HG03432 (cell line): Measurements from ENCODE around the gene UBA6.
"Not testable (repeated sequence)": the region's sequence is repeated elsewhere in the genome, so short reads cannot be mapped to it uniquely, and the experiment has no call there.

Experiments used
- ATAC-seq: cut with Tn5 transposase; IDR thresholded peaks from one replicate; pipeline ENCODE4 v1.9.1; 2021; ENCODE audit warnings: mild to moderate bottlenecking, moderate library complexity; ENCODE audit not compliant: unreplicated experiment

UBA6 gene

GRCh38 chr4:67674098-67674497 is 26.9 kb downstream of the UBA6 start:
- no peak for ATAC-seq

GRCh38 chr4:67668315-67668714 is 32.6 kb downstream of the UBA6 start:
- ATAC-seq: no peak

- no peak for ATAC-seq
These were observed 40.5 kb downstream of the UBA6 start for GRCh38 chr4:67660418-67660817.

- ATAC-seq: no peak
These were observed 41.9 kb downstream of the UBA6 start for GRCh38 chr4:67659065-67659464.

- no peak for ATAC-seq
These were observed 42.7 kb downstream of the UBA6 start for GRCh38 chr4:67658302-67658701.

GRCh38 chr4:67651536-67651935 is 49.4 kb downstream of the UBA6 start:
- ATAC-seq: no peak

GRCh38 chr4:67638136-67638535 is 62.8 kb downstream of the UBA6 start:
- no peak for ATAC-seq

GRCh38 chr4:67636978-67637377 is 64.0 kb downstream of the UBA6 start:
- not testable (repeated sequence) for ATAC-seq

- ATAC-seq: no peak
These were observed 65.6 kb downstream of the UBA6 start for GRCh38 chr4:67635331-67635730.

GRCh38 chr4:67634741-67635140 is 66.2 kb downstream of the UBA6 start:
- no peak for ATAC-seq

- no peak for ATAC-seq
These were observed 68.5 kb downstream of the UBA6 start for GRCh38 chr4:67632492-67632891.

- no peak for ATAC-seq
These were observed 76.0 kb downstream of the UBA6 start for GRCh38 chr4:67624939-67625338.

GRCh38 chr4:67616478-67616877 is 84.5 kb downstream of the UBA6 start:
- no peak for ATAC-seq

- ATAC-seq: no peak
These were observed 85.8 kb downstream of the UBA6 start for GRCh38 chr4:67615119-67615518.

- ATAC-seq: no peak
These were observed 86.8 kb downstream of the UBA6 start for GRCh38 chr4:67614186-67614585.

GRCh38 chr4:67608027-67608426 is 92.9 kb downstream of the UBA6 start:
- no peak for ATAC-seq

GRCh38 chr4:67604749-67605148 is 96.2 kb downstream of the UBA6 start:
- no peak for ATAC-seq

GRCh38 chr4:67604029-67604381 is 97.0 kb downstream of the UBA6 start:
- no peak for ATAC-seq

- ATAC-seq: no peak
These were observed 97.5 kb downstream of the UBA6 start for GRCh38 chr4:67603310-67604028.

GRCh38 chr4:67593741-67594175 is 107.2 kb downstream of the UBA6 start:
- no peak for ATAC-seq

- ATAC-seq: no peak
These were observed 113.8 kb downstream of the UBA6 start for GRCh38 chr4:67587156-67587555.

GRCh38 chr4:67584496-67584895 is 116.5 kb downstream of the UBA6 start:
- ATAC-seq: no peak

GRCh38 chr4:67581913-67582312 is 119.0 kb downstream of the UBA6 start:
- ATAC-seq: no peak
